Measurements from ENCODE around the gene RASSF3. TPM values are rescaled to one million over a fixed set of nuclear protein-coding genes. Genes with fewer than 3 reads are reported as not detected.
"Not testable (repeated sequence)": the region's sequence is repeated elsewhere in the genome, so short reads cannot be mapped to it uniquely, and the experiment has no call there.

RASSF3 gene
- total RNA-seq, 2 donors from 2014 or later, result 246 to 312 TPM

DNA sequence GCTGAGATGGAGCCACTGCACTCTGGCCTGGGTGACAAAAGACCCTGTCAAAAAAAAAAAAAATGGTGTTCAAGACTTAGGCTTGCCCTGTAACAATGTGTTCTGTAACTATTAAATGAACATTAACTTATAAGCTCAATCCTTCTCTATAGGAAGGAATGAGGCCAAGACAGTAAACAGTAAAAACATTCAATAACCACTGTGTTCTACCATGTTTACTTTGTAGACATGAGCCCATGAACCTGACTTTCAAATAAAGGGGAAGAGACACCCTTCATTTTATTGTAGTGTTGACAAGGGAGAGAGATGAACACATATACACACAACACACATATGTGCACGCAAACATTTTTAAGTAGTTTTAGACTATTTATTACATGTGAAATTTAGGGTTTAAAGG lies 20.1 kb upstream of the RASSF3 start:
- intact Hi-C loops (cut with DNase I), result no loop called here
- DNase-seq (ENCODE audit: low spot score), result no peak

DNA sequence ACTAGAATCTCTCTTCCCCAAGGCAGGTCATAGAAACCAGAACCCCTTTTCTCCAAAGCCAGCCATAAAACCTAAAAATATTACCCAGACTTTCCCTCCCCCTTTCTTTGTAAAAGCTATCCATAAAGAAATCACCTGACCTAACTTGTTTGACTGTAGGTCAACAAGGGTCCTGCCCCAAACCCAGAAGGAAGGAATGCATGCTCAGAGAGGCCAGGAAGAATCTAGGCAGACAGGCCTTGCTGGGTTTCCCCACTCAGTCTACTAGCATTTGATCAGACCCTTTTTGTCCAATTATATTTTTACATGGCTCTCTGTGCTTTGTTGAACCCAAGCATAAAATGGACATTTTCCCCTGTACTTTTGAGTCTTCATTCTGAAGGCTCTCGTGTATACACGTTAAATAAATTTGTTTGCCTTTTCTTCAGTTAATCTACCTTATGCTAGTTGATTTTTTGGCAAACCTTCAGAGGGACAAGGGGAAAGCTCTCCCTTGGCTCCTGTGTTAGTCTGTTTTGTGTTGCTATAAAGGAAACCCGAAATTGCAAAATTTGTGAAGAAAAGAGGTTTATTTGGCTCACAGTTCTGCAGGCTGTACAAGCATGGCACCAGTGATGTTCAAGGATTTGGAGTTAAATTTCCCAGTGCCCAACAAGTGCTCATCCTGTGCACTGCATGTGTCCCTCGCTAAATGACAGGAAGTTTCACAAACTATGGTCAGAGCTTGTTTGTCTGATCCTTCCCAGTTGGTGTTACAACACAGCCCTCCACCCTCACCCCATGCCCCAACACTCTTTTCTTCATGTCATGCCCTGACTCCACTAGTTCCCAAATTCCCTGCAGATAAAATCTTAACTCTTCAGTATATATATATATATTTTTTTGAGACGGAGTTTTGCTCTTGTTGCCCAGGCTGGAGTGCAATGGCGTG lies 14.2 kb upstream of the RASSF3 start:
- intact Hi-C loops (cut with DNase I), result no loop called here
- no peak for DNase-seq (ENCODE audit: low spot score)

DNA sequence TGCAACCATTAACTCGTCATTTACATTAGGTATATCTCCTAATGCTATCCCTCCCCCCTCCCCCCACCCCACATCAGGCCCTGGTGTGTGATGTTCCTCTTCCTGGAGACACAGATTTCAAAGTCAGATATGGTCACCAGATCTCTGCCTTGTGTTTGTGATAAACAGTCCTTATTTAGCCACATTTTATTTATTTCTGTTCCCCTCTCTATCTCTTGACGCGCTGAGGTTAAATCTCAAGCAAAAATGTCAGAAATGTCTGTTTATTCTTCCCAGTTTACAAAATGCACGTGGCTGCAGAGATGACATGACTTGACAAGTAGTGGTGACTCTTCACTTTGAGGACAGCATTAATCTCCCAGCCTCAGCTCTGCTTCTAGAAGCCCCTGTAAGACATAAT lies 11.5 kb upstream of the RASSF3 start:
- no peak for DNase-seq (ENCODE audit: low spot score)
- intact Hi-C loops (cut with DNase I), result no loop called here

DNA sequence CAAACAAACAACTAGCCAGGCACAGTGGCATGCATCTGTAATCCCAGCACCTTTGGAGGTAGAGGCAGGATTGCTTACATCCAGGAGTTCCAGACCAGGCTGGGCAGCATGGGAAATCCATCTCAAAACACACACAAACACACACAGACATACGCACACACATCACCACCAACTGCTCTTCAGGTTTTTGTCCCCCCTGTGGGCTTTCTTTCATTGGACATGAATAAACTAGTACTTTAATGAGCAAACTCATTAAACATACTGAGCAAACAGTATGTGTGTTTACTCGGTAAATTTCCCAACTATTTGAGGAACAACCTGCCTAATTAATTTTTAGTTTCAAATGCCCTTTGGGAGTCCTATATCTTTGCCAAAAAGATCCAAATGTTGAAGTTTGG lies 10.1 kb upstream of the RASSF3 start:
- intact Hi-C loops (cut with DNase I), result loop anchor here in 1 of 2 donors (10.0 kb wide), 1 partner anchor 45 kb away; no protein-coding TSS in a partner anchor
- no peak for DNase-seq (ENCODE audit: low spot score)

DNA sequence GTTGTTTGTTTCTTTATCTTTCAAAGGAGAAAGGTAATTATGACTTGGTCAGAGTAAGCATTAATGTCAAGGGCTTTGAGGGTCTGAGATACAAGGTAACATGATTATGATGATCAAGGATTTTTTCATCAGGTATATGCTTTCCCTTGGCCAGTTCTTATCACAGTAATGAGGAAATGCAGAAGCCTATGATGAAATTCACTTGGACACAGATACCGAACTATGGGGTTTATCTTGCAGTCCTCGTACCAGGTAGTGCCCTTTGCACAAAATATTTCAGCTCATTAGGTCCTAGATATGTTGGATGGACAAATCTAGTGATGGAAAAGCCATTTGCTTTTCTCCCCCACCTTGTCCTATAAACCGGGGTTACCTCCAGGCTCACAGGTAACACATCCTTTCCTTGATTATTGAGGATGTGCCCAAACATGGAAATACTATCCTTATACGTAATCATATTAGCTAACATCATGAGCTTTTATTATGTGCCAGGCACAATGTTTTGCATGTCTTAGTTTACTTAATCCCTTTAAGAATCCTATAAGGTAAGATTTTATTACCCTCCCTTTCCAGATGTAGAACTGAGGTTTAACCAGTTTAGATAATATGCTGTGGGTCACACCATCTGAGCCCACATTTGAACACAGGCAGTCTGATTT lies 7.0 kb upstream of the RASSF3 start:
- intact Hi-C loops (cut with DNase I), result loop anchor here in 1 of 2 donors (10.0 kb wide), 1 partner anchor 49 kb away; no protein-coding TSS in a partner anchor
- no peak for DNase-seq (ENCODE audit: low spot score)

DNA sequence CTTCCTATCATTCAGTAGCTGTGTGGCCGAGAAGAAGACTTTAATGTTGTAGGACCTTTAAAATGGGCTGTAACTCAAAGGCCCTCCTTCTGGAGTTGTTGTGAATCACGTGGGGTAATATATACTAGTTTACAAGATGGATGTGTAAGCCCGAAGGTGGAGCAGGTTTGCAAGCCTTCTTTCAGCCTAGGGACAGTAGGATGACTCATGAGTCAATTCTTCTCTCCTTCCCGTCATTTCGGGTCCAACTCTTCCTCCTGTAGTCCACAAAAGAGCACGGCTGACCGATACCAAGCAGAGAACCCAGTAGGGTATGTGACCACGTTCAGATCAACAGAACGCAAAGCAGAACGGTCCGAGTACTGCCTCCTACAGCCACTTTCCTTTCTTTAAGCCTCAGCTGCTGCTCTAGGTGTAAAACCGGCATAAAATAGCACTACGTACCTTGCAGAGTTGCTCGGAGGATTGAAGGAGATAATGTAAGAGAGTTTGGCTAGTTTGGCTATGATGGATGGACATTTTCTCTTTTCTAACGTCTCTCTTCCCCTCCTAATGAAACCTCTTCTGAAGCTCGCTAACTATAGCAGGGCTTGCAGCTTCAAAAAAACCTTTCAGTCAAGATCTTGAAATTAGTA lies 1.3 kb upstream of the RASSF3 start:
- DNase-seq (ENCODE audit: low spot score), result no peak
- intact Hi-C loops (cut with DNase I), result loop anchor here in 1 of 2 donors (5.0 to 10.0 kb wide), 2 partner anchors 54 to 83 kb away; no protein-coding TSS in a partner anchor

DNA sequence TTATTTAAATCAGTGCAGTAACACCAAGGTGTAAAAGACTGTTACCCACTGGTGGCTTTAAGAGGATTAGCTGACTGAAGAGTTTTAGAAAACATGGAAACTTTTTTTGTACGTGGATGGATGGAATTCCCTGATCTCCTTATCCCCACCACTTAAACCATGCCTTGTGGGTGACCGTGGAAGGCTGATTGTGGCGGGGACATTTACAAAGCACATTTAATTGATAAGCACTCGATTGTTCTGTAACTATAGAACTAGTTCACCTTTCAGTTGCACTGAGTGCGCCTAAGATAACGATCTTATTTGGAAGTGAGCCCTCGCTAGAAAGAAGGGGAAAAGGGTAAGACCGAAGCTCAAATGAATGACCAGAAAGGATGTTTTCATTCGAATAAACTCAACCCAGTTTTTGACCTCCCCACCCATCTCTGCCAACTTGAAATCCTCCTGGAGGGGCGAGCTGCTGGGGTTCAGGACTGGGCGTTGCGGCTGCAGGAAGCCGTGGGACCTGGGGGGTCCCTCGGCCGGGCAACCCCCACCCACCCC lies 688 bp upstream of the RASSF3 start:
- DNase-seq (ENCODE audit: low spot score), result no peak
- intact Hi-C loops (cut with DNase I), result loop anchor here (5.0 to 10.0 kb wide), 4 partner anchors 55 to 83 kb away; no protein-coding TSS in a partner anchor

DNA sequence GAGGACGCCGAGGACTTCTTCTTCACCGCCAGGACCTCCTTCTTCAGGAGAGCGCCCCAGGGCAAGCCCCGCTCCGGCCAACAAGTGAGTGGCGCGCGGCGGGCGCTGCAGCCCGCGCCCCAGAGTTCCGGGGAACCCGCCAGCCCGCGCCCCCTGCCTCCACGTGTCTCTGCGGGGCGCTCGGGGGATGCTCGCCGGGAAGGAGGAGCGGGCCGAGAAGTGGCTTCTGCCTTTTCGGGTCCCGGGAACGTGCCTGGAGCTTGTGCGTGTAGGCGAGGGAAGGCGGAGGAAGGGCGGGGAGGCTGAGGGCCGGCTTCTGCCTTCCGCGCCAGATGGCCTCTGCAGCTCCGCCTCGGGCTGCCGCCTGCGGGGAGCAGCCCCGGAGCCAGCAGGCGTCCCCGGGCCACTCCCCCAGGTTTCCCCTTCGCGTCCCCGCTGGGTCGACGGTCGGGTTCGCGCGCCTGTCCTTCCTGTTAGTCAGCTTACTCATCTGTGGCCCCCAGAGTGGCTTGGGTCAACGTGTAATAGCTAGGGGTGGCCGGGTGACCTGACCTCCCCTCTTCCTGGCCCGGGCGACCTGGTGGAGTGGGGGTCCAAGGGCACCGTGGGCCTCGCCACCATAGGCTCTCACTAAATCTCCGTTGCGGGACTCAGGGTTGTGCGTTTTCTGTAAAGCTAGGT lies 505 bp downstream of the RASSF3 start:
- peak; percentile 90 for DNase-seq (ENCODE audit: low spot score)
- intact Hi-C loops (cut with DNase I), result loop anchor here (5.0 to 10.0 kb wide), 2 partner anchors 64 to 67 kb away; no protein-coding TSS in a partner anchor

DNA sequence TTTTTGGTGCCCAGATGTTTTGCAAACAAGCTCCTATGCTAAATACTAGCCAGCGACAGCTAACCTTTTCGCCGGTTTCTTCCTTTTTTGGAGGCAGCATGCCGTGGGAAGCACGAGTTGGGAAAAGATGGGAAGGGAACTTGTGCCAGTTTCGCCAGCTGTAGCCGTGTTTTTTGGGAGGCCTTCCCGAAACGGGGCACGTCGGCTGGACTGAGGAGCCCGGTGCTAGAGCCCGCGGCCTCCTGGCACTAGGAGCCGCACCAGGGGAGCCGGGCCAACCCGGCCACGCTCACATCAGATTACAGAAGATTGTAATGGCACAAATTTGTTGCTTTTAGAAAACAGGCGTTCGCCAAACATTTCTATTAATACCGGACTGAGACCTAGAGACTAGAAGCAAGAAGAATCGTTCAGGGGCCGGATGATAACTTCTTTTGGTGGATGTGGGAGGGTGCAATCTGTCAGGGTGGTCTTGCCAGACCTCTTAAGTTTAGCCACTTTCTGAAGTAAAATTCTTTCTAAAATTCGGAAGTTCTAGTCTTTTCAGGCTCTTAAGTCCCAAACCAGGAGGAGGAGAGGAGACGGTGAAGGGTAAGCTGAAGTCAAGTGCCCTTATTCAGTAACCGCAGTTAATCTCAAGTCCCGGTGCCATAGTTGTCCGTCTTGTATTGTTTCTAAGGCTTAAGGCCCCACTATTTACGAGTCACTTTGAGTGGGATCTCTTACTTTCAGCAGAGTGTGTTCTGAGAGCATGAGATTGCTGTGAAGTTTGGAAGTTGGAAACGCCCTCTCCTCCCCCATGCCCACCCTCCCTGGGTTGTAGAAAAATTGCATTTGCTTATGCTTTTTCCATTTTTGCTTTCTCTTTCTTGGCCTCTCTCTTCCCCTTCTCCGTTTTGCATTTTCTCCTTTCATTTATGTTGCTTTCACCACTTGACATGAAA lies 1.3 kb downstream of the RASSF3 start:
- intact Hi-C loops (cut with DNase I), result loop anchor here (5.0 to 10.0 kb wide), 2 partner anchors 63 to 66 kb away; no protein-coding TSS in a partner anchor
- DNase-seq (ENCODE audit: low spot score), result peak; percentile 82

DNA sequence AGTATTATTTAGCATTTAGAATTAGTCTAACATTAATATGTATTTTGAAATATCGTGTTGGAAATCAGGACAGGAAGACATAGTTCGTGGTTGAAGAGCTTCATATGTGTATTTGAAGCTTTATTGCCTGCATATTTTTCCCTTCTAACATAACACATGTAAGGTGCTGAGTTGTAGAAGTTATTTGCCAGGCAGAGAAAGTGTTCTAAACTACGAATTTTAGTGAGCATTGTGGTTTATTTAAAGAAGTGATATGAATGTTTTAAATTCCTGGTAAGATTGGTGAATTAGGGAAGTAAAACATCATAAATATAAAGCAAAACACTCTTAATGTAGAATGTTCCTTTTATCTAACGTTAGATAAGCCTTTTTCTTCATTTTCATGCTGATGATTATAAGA lies 2.5 kb downstream of the RASSF3 start:
- DNase-seq (ENCODE audit: low spot score), result no peak
- intact Hi-C loops (cut with DNase I), result loop anchor here (5.0 to 10.0 kb wide), 2 partner anchors 62 to 64 kb away; no protein-coding TSS in a partner anchor

DNA sequence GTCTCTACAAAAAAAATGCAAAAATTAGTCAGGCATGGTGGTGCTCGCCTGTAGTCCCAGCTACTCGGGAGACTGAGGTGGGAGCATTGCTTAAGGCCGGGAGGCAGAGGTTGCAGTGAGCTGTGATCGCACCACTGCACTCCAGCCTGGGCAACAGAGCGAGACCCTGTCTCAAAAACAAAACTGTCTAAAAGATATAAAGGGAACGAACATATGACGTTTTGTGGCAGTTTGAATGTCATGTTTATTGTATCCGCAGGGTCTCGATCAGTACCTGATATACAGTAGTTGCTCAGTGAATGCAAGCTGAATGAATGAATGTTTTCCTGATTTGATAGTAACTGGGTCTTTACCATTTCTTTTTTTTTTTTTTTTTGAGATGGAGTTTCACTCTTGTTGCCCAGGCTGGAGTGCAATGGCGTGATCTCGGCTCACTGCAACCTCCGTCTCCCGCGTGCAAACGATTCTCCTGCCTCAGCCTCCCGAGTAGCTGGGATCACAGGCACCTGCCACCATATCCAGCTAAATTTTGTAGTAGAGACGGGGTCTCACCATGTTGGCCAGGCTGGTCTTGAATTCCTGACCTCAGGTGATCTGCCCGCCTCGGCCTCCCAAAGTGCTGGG lies 3.6 kb downstream of the RASSF3 start:
- intact Hi-C loops (cut with DNase I), result loop anchor here (5.0 to 10.0 kb wide), 2 partner anchors 61 to 63 kb away; no protein-coding TSS in a partner anchor
- not testable (repeated sequence) for DNase-seq (ENCODE audit: low spot score)

DNA sequence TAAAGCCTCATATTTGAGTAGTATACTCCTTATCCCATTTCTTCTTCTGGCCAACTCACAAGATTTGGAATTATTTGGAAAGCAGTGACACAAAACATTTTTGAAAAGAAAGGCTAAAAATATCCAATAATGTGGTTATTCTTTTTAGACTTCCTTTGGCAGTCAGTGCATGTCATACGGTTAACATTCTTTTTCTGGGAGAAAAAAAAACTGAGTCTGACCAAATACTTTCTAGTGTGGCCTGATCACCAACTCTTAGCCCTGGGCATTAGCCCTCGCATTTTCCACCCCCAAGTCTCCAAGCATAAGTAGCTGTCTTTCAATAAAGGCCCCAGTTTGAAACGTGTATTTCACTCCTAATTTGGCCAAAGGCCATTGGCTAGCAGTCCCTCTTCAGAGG lies 5.9 kb downstream of the RASSF3 start:
- DNase-seq (ENCODE audit: low spot score), result no peak
- intact Hi-C loops (cut with DNase I), result loop anchor here in 1 of 2 donors (10.0 kb wide), 1 partner anchor 59 kb away; no protein-coding TSS in a partner anchor

DNA sequence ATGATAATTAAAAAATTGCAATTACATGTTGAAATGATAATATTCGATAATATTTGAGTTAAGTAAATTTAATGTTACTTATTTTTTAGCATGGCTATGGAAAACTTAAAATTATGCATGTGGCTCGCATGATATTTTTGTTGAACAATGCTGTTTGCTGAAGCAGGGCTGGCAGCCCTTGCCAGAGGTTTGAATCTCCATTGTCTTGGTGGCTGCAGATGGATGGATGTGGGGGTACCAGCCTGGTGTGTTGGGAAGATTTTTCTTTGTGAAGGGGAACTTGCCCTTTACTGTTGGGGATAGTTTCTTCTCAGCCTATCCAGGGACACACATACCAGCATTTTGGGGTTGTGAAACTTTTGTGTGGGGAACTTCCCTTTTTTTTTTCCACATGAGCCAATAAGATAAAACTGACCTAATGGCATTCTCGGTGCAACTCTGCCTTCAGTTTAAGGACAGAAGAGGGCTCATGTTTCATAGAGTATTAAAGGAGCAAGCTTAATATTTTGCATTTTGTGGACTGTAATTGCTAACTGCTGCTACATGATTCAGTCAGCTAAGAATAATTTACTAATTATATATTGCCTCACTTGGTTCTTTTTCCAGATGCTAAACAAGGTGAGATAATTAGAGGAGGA lies 8.8 kb downstream of the RASSF3 start:
- intact Hi-C loops (cut with DNase I), result loop anchor here in 1 of 2 donors (10.0 kb wide), 1 partner anchor 56 kb away; no protein-coding TSS in a partner anchor
- DNase-seq (ENCODE audit: low spot score), result no peak

DNA sequence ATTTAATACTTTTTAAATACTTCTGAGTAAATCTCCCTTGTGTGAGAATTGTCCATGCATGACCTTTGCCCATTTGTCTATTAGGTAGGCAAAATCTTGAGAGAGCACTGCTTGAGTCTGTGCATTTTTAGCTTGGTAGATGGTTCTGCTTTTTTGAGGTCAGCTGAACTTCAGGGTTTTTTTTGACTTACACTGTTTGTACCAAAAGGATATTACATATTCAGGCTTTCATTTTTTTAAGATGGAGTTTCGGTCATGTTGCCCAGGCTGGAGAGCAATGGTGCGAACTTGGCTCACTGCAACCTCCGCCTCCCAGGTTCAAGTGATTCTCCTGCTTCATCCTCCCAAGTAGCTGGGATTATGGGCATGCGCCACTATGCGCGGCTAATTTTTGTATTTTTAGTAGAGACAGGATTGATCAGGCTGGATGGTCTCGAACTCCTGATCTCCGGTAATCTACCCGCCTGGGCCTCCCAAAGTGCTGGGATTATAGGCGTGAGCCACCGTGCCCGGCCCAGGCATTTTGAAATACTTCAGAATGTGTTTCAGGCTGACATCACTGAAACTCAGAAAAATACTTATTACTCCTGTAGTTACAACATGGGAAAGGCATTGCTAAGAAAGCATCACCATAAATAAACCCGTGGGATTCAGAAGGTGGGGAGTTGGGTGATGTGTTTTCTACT lies 11.1 kb downstream of the RASSF3 start:
- intact Hi-C loops (cut with DNase I), result no loop called here

DNA sequence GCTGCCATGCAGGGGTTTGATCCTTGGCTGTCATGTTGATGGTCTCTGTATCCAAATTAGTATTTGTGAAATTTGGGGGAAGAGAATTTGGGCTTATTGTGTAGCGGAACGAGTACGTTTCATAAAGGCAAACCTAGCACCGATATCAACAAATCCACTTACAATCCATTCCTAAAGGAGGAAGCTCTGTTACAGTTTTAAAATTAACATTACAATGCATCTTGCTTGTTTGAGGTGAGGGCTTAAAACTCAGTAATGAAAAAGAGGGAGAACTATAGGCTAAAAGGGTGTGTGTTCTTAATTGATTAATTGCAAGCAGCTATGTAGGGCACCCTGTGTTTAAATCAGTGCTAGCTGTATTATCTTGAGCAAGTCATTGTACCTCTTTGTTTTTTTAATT lies 13.7 kb downstream of the RASSF3 start:
- intact Hi-C loops (cut with DNase I), result no loop called here
- no peak for DNase-seq (ENCODE audit: low spot score)

More for the DNA sequence above, 11.1 kb downstream of the RASSF3 start:
- DNase-seq (ENCODE audit: low spot score), result no peak
